GM12878 (cell line): ENCODE measurements around the gene LIPN. TPM values are rescaled to one million over a fixed set of nuclear protein-coding genes. Genes with fewer than 3 reads are reported as not detected.

Source experiments
- ATAC-seq: fragments of 200-7000 bp; cut with Tn5 transposase; 3 replicates; pipeline ENCODE4 v1.9.1; 2020; ENCODE audit warnings: mild to moderate bottlenecking, moderate library complexity
- BruUV-seq: library from RNA; stranded (reverse); fragments of 400-500 nt; replicated peaks from 2 replicates; lab custom pipeline; 2021; lab: Mats Ljungman, UMichigan
- CTCF ChIA-PET: fragments of 300-600 bp; sonication (Branson Sonifier 250); formaldehyde crosslinking; extraction: SDS; loops from one replicate; lab custom pipeline; 2021; ENCODE audit warnings: inconsistent platforms; lab: Yijun Ruan, JAX
- POLR2A ChIA-PET: fragments of 350-600 bp; formaldehyde crosslinking; extraction: SDS; loops from one replicate; lab custom pipeline; 2021; ENCODE audit warnings: inconsistent platforms; lab: Charles Lee
- RAD21 ChIA-PET: fragments of 300-600 bp; sonication (Branson Sonifier 250); formaldehyde crosslinking; loops from one replicate; lab custom pipeline; 2023; ENCODE audit warnings: antibody characterized with exemption; ENCODE audit not compliant: unreplicated experiment; lab: Charles Lee
- SMC1A ChIA-PET: fragments of 300-600 bp; sonication (Branson Sonifier 250); formaldehyde crosslinking; loops from one replicate; lab custom pipeline; 2023; ENCODE audit not compliant: unreplicated experiment, uncharacterized antibody; lab: Charles Lee
- DNase-seq: peaks from one replicate; pipeline ENCODE4 v3.0.0-alpha.2; 2011; ENCODE audit warnings: low read depth, low spot score
- FAIRE-seq: peaks from 3 replicates; lab custom pipeline; 2011; peaks lifted over from hg19 to GRCh38; lab: Jason Lieb, UNC
- H2AFZ ChIP-seq: 2 replicates; pipeline ENCODE4 v1.6.0; 2011; ENCODE audit warnings: low read depth, low read length, control low read depth; ENCODE audit not compliant: control insufficient read depth
- H3K27ac ChIP-seq: 2 replicates; pipeline ENCODE4 v1.5.1; 2011; ENCODE audit warnings: control low read depth; ENCODE audit not compliant: control insufficient read depth, insufficient read depth
- H3K27me3 ChIP-seq, 2 experiments: replicated peaks in 1 of 2; 2 replicates each; pipeline versions ENCODE4 v1.6.0 to v1.6.1; 2011; ENCODE audit warnings: low read length in 1 of 2; ENCODE audit not compliant: control insufficient read depth in 2 of 2, insufficient read depth in 2 of 2
- H3K36me3 ChIP-seq, 2 experiments: 2 replicates each; pipeline ENCODE4 v1.5.1; 2011; ENCODE audit warnings: low read length in 1 of 2; ENCODE audit not compliant: control insufficient read depth in 2 of 2, insufficient read depth in 2 of 2
- H3K4me1 ChIP-seq: 2 replicates; pipeline ENCODE4 v1.6.1; 2011; ENCODE audit warnings: mild to moderate bottlenecking, low read length, moderate library complexity, mixed read lengths; ENCODE audit not compliant: control insufficient read depth, insufficient read depth
- H3K4me2 ChIP-seq: 2 replicates; pipeline ENCODE4 v1.6.0; 2011; ENCODE audit warnings: control low read depth; ENCODE audit not compliant: control insufficient read depth, insufficient read depth
- H3K4me3 ChIP-seq: fragments of 200-600 bp; sonication (generic); 2 replicates; pipeline ENCODE4 v1.5.1; 2016
- H3K79me2 ChIP-seq: 2 replicates; pipeline ENCODE4 v1.6.0; 2011; ENCODE audit warnings: low read length; ENCODE audit not compliant: control insufficient read depth, insufficient read depth
- H3K9ac ChIP-seq: 2 replicates; pipeline ENCODE4 v1.8.0; 2011; ENCODE audit warnings: low read length, control low read depth, mixed read lengths; ENCODE audit not compliant: control insufficient read depth, insufficient read depth
- H3K9me3 ChIP-seq: replicated peaks from 3 replicates; pipeline ENCODE4 v1.5.1; 2011; ENCODE audit warnings: mild to moderate bottlenecking, low read length; ENCODE audit not compliant: control insufficient read depth, insufficient read depth
- H4K20me1 ChIP-seq: 2 replicates; pipeline ENCODE4 v1.6.0; 2011; ENCODE audit not compliant: control insufficient read depth, insufficient read depth
- CBX5 ChIP-seq: sonication (generic); IDR thresholded peaks from 2 replicates; pipeline ENCODE4 v1.6.1; 2016; ENCODE audit warnings: low read depth, moderate library complexity, mild to moderate bottlenecking, inconsistent platforms
- CEBPB ChIP-seq, 2 experiments: fragments of 150-350 bp in 1 of 2; IDR thresholded peaks; 2 replicates each; pipeline ENCODE4 v1.6.1; 2012 to 2014; ENCODE audit warnings: low read depth in 2 of 2, low read length in 2 of 2, borderline replicate concordance in 1 of 2, inconsistent platforms in 1 of 2
- CHD1 ChIP-seq: IDR thresholded peaks from 2 replicates; pipeline ENCODE4 v1.6.1; 2012; ENCODE audit warnings: low read depth, low read length, improper control_type of control experiment
- CHD2 ChIP-seq: IDR thresholded peaks from 2 replicates; pipeline ENCODE4 v1.6.1; 2011; ENCODE audit warnings: low read depth, low read length, improper control_type of control experiment, borderline replicate concordance
- FOXM1 ChIP-seq: IDR thresholded peaks from 2 replicates; pipeline ENCODE4 v1.6.1; 2012; ENCODE audit warnings: low read depth, mild to moderate bottlenecking, inconsistent platforms, low read length, moderate library complexity
- HDGF ChIP-seq: fragments of 450-650 bp; IDR thresholded peaks from 2 replicates; pipeline ENCODE4 v1.6.1; 2016; ENCODE audit warnings: antibody characterized with exemption
- KAT2A ChIP-seq: conservative IDR thresholded peaks from 2 replicates; pipeline ENCODE4 v1.6.1; 2011; ENCODE audit warnings: low read depth, low read length; ENCODE audit not compliant: control insufficient read depth
- MTA3 ChIP-seq: IDR thresholded peaks from 2 replicates; pipeline ENCODE4 v1.6.1; 2012; ENCODE audit warnings: low read length, inconsistent platforms, borderline replicate concordance
- PAX5 ChIP-seq: IDR thresholded peaks from 2 replicates; pipeline ENCODE4 v1.6.1; 2011; ENCODE audit warnings: low read depth, low read length, borderline replicate concordance
- SP1 ChIP-seq: IDR thresholded peaks from one replicate; pipeline ENCODE4 v1.6.1; 2011; ENCODE audit warnings: low read depth, low read length
- TCF7 ChIP-seq: IDR thresholded peaks from 2 replicates; pipeline ENCODE4 v1.6.1; 2014; ENCODE audit warnings: antibody characterized with exemption, borderline replicate concordance
- in situ Hi-C: fragments of 300-500 bp; cut with MboI; formaldehyde crosslinking; loops from 9 replicates; pipeline ENCODE4 v1.14.3; 2018; ENCODE audit warnings: mixed read lengths
- intact Hi-C: fragments of 100-400 bp; cut with micrococcal nuclease; formaldehyde crosslinking; loops from one replicate; pipeline ENCODE4 v1.14.2; 2022; ENCODE audit not compliant: unreplicated experiment
- polyA plus RNA-seq, 11 experiments: library from polyadenylated mRNA; depleted of rRNA in 4 of 11; unstranded in 6 of 11; stranded (reverse) in 5 of 11; fragments of >200 nt; fragmentation: Nextera tagmentation in 4 of 11; fragmentation: Illumina TruSeq in 1 of 11; extraction: Ambion mirVana in 4 of 11; extraction: Trizol in 1 of 11; gene quantifications; 1 replicate in 1 of 11; 2 replicates in 10 of 11; pipeline versions ENCODE4 v1.2.1 to v1.2.3, GENCODE V29; 2011 to 2016; ENCODE audit warnings: inconsistent platforms in 2 of 11, missing spikeins in 2 of 11, low read depth in 1 of 11
- total RNA-seq, 4 experiments: library from RNA; depleted of rRNA in 3 of 4; stranded (reverse); fragments of >200 nt in 3 of 4; fragmentation: Illumina TruSeq in 1 of 4; extraction: Trizol in 1 of 4; gene quantifications; 2 replicates each; pipeline versions ENCODE4 v1.2.1 to v1.2.3, GENCODE V29; 2013 to 2021
- TF ChIP-seq, protein P1 (sequence below): IDR thresholded peaks from 2 replicates; pipeline ENCODE4 v1.6.1; 2012; ENCODE audit warnings: low read depth, low read length, improper control_type of control experiment
- TF ChIP-seq, protein P2 (sequence below): fragments of 450-650 bp; IDR thresholded peaks from 2 replicates; pipeline ENCODE4 v1.6.1; 2017; ENCODE audit warnings: mild to moderate bottlenecking, low read depth, inconsistent platforms; ENCODE audit not compliant: poor library complexity, severe bottlenecking

Gene LIPN
- total and polyA plus RNA-seq, 10 of the 15 experiments (the other 5 are each of a cell fraction or from before 2014, with no cell fraction given) = 0.06 to 0.23 TPM; not detected in 8

DNA sequence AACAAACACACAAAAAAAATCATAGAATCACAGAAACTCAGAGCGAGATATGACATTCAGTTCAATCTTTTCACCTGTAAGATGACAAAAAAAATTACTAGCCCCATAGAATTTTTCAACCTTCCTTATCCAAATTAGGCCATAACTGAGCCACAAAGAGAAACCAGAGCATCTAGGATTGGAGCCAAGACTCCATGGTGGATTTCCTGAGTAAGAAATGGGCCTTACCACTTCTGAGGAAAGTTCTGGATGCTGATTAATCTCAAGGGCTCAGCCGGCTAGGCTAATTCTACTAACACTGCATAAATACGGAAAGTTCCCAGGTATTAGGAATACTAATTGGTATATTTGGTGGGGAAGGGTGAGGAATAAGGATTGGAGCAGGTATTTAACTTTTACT lies 59.5 kb downstream of the LIPN start (continued):
- TF ChIP-seq, protein P1, sequence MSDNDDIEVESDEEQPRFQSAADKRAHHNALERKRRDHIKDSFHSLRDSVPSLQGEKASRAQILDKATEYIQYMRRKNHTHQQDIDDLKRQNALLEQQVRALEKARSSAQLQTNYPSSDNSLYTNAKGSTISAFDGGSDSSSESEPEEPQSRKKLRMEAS = no peak
- TF ChIP-seq, protein P2, sequence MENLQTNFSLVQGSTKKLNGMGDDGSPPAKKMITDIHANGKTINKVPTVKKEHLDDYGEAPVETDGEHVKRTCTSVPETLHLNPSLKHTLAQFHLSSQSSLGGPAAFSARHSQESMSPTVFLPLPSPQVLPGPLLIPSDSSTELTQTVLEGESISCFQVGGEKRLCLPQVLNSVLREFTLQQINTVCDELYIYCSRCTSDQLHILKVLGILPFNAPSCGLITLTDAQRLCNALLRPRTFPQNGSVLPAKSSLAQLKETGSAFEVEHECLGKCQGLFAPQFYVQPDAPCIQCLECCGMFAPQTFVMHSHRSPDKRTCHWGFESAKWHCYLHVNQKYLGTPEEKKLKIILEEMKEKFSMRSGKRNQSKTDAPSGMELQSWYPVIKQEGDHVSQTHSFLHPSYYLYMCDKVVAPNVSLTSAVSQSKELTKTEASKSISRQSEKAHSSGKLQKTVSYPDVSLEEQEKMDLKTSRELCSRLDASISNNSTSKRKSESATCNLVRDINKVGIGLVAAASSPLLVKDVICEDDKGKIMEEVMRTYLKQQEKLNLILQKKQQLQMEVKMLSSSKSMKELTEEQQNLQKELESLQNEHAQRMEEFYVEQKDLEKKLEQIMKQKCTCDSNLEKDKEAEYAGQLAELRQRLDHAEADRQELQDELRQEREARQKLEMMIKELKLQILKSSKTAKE = no peak
- TF ChIP-seq FOXM1 (no peak), CBX5 (no peak), TCF7 (no peak), MTA3 (no peak), KAT2A (no peak), CEBPB (IDR thresholded peaks at IDR 0.05; ENCODE audit: borderline replicate concordance in 1 of 2, low read depth in 2 of 2, low read length in 2 of 2) (no peak), CHD2 (no peak)

DNA sequence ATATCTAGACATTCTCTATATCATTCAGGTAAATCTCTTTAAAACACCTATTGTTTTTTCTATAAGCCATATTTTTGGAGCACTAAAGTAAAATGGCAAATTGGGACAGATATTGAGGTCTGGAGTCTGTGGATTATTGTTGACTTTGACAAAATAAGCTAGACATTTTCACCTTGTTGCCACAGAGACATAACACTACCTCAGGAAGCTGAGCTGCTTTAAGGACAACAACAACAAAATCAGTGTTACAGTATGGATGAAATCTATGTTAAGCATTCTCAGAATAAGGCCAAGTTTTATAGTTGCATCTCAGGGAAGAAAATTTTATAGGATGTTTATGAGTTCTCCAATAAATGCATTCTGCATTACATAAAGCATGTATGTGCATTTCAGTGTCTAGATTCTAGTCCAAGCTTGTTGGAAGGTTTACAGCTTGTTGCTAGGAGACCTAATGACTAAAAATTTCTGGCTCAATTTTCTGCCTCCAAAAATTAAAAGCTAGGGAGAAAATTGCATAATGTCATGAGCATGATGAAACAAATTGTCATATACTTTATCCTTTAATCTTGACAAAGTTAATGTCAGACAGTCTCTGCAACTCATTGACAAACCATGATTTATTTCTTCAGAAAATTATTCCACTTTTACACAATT lies 61.1 kb downstream of the LIPN start:
- no peak overlapping the region for H3K4me3 ChIP-seq
- ChIA-PET SMC1A (interaction anchor here (0.7 to 18.0 kb wide), 9 partner anchors 9 to 243 kb away, joined by 3 to 575 read pairs (median 5); partner anchors contain the start of gene STAMBPL1), CTCF (interaction anchor here (1.0 to 8.1 kb wide), 8 partner anchors 10 to 269 kb away, joined by 3 to 76 read pairs (median 4); no protein-coding TSS in a partner anchor), POLR2A (no interaction called here), RAD21 (interaction anchor here (1.4 to 5.5 kb wide), 4 partner anchors 10 to 112 kb away, joined by 4 to 28 read pairs (median 6); no protein-coding TSS in a partner anchor)
- ATAC-seq (no peak), DNase-seq (no peak), FAIRE-seq (no peak)
- H3K9ac ChIP-seq = no peak overlapping the region
- H3K9me3 ChIP-seq = no peaks in the 10 kb centered on the region
- intact Hi-C loops = no loop called here
- H3K4me2 ChIP-seq = no peak overlapping the region
- 0 out of 2 replicates have a peak, but pooled peaks cover 3% of the 10 kb centered on the region for H3K4me1 ChIP-seq
- in situ Hi-C loops = no loop called here
- BruUV-seq = no TSS peak
- H3K79me2 ChIP-seq = no peaks in the 10 kb centered on the region
- H4K20me1 ChIP-seq = no peaks in the 10 kb centered on the region
- H2AFZ ChIP-seq = no peak overlapping the region
- TF ChIP-seq HDGF = no peak
- no peak for TF ChIP-seq SP1
- TF ChIP-seq CHD1 = no peak
- no peak for TF ChIP-seq MTA3
- TF ChIP-seq PAX5 = no peak
- no peaks in the 10 kb centered on the region for H3K36me3 ChIP-seq
- H3K27me3 ChIP-seq = 0 out of 4 replicates have a peak, but pooled peaks cover 0 to 2% of the 10 kb centered on the region in 2 experiments
- H3K27ac ChIP-seq = no peak overlapping the region
